WTC11 (cell line): ENCODE data around the gene YTHDF1. TPM values are rescaled to one million over a fixed set of nuclear protein-coding genes. Genes with fewer than 3 reads are reported as not detected.

Experiments used
- ATAC-seq: fragments of 200-7000 bp; cut with Tn5 transposase; 2 replicates; pipeline ENCODE4 v1.10.0; 2021; ENCODE audit warnings: mild to moderate bottlenecking, moderate library complexity
- CTCF ChIA-PET: fragments of 300-600 bp; sonication (Branson Sonifier 250); formaldehyde crosslinking; loops from one replicate; lab custom pipeline; 2021; ENCODE audit warnings: antibody characterized with exemption; lab: Charles Lee
- POLR2A ChIA-PET: fragments of 350-600 bp; sonication (Branson Sonifier 250); formaldehyde crosslinking; loops from one replicate; lab custom pipeline; 2021; ENCODE audit warnings: antibody characterized with exemption; lab: Charles Lee
- DNase-seq: peaks from one replicate; pipeline ENCODE4 v3.0.0; 2021; ENCODE audit warnings: low spot score
- H3K27ac Mint-ChIP-seq: 2 replicates; pipeline ENCODE4 v1.8.0; 2021; ENCODE audit warnings: mixed read lengths
- H3K27me3 Mint-ChIP-seq: 2 replicates; pipeline ENCODE4 v1.8.0; 2021; ENCODE audit warnings: low read depth, mild to moderate bottlenecking, moderate library complexity, mixed read lengths
- H3K36me3 Mint-ChIP-seq: 2 replicates; pipeline ENCODE4 v1.8.0; 2021; ENCODE audit warnings: mixed read lengths
- H3K4me1 Mint-ChIP-seq: 2 replicates; pipeline ENCODE4 v1.8.0; 2022; ENCODE audit warnings: mixed read lengths
- H3K4me3 Mint-ChIP-seq: 2 replicates; pipeline ENCODE4 v1.8.0; 2021; ENCODE audit warnings: mild to moderate bottlenecking, moderate library complexity, mixed read lengths
- H3K9me3 Mint-ChIP-seq: 2 replicates; pipeline ENCODE4 v1.8.0; 2021; ENCODE audit warnings: mixed read lengths
- SP1 ChIP-seq: sonication (generic); formaldehyde crosslinking; conservative IDR thresholded peaks from 2 replicates; pipeline ENCODE4 v1.8.1; 2022; ENCODE audit warnings: missing genetic modification reagents
- TEAD4 ChIP-seq: sonication (generic); formaldehyde crosslinking; IDR thresholded peaks from 2 replicates; pipeline ENCODE4 v1.8.0; 2022; ENCODE audit warnings: mild to moderate bottlenecking, missing genetic modification reagents
- ZNF232 ChIP-seq: sonication (generic); formaldehyde crosslinking; IDR thresholded peaks from 2 replicates; pipeline ENCODE4 v1.8.0; 2022; ENCODE audit warnings: mild to moderate bottlenecking, missing genetic modification reagents
- ZNF317 ChIP-seq: sonication (generic); formaldehyde crosslinking; IDR thresholded peaks from 2 replicates; pipeline ENCODE4 v1.8.1; 2023; ENCODE audit warnings: low read depth, mild to moderate bottlenecking, moderate library complexity, missing genetic modification reagents, borderline replicate concordance
- ZNF423 ChIP-seq: fragments of 250-450 bp; sonication (Bioruptor Pico); IDR thresholded peaks from 2 replicates; pipeline ENCODE4 v2.1.2; 2022; ENCODE audit warnings: mild to moderate bottlenecking, moderate library complexity
- total RNA-seq: library from RNA; stranded (reverse); gene quantifications from 3 replicates; pipeline ENCODE4 v1.2.3, GENCODE V29; 2021
- TF ChIP-seq, protein P1 (sequence below): sonication (generic); formaldehyde crosslinking; IDR thresholded peaks from 2 replicates; pipeline ENCODE4 v1.8.0; 2022; ENCODE audit warnings: mild to moderate bottlenecking, missing genetic modification reagents
- TF ChIP-seq, protein P2 (sequence below): fragments of 250-450 bp; sonication (Bioruptor Pico); conservative IDR thresholded peaks from 2 replicates; pipeline ENCODE4 v1.9.0; 2021; ENCODE audit warnings: mild to moderate bottlenecking
- TF ChIP-seq, protein P3 (sequence below): sonication (generic); formaldehyde crosslinking; IDR thresholded peaks from 2 replicates; pipeline ENCODE4 v1.8.1; 2022; ENCODE audit warnings: mild to moderate bottlenecking, moderate library complexity, missing genetic modification reagents
- TF ChIP-seq, protein P4 (sequence below): sonication (generic); formaldehyde crosslinking; IDR thresholded peaks from 2 replicates; pipeline ENCODE4 v1.8.1; 2023; ENCODE audit warnings: mild to moderate bottlenecking, moderate library complexity, missing genetic modification reagents
- TF ChIP-seq, protein P5 (sequence below): fragments of 250-450 bp; sonication (Bioruptor Pico); IDR thresholded peaks from 2 replicates; pipeline ENCODE4 v1.9.0; 2021; ENCODE audit warnings: mild to moderate bottlenecking
- TF ChIP-seq, protein P6 (sequence below): sonication (generic); formaldehyde crosslinking; IDR thresholded peaks from 2 replicates; pipeline ENCODE4 v1.8.1; 2022; ENCODE audit warnings: missing genetic modification reagents, borderline replicate concordance

Gene YTHDF1
- total RNA-seq, 1 experiment from 2014 or later: 61.3 TPM

DNA sequence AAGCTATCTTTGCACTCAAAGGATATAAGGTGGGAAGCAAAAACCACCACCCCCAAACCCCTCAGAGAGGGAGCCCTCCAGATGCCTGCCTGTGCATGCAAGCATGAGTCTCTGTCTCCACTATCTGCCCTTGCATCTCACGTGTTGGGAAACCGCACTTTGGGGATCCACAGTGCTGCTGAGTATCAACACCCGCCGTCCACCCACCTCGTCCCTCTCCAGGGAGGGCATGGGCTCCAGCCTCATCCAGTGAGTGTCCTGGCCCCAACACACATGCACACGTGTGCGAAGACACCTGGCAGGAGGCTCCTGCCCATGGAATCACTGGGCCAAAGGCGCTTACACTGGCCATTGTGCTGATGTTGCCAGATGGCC, 3.5 kb upstream of the YTHDF1 start:
- TF ChIP-seq ZNF232 (no peak), TEAD4 (CRISPR knock-in tag) (no peak), SP1 (CRISPR knock-in tag) (no peak)
- TF ChIP-seq, protein P1, sequence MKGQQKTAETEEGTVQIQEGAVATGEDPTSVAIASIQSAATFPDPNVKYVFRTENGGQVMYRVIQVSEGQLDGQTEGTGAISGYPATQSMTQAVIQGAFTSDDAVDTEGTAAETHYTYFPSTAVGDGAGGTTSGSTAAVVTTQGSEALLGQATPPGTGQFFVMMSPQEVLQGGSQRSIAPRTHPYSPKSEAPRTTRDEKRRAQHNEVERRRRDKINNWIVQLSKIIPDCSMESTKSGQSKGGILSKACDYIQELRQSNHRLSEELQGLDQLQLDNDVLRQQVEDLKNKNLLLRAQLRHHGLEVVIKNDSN: no peak
- TF ChIP-seq, protein P2, sequence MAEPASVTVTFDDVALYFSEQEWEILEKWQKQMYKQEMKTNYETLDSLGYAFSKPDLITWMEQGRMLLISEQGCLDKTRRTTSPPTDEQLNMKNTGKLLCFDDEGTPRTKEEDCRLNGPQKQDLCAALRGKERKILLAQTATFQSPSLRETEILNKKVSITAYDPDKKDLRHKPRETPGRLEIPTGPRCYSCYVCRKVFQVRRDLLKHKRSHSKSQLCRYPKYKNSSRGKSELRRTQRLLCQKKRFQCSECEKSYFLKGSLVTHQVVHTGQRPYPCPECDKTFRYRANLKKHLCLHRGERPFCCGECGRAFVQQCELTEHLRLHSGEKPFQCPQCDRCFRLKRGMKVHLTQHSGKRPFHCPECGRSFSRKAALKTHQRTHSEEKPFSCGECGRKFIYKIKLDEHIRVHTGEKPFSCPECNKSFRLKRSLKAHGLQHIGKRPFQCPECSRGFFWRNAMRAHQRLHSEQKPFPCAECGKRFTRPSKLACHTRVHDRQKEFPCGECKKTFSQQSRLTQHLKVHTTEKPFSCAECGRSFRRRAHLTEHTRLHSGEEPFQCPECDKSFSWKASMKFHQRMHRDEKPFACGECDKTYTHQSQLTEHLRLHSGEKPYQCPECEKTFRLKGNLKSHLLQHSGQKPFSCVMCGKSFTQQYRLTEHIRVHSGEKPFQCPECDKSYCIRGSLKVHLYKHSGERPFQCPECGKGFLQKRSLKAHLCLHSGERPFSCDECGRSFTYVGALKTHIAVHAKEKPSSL: no peak
- DNase-seq (no peak), ATAC-seq (no peak)
- Mint-ChIP-seq H3K36me3 (peaks cover 7% of the 10 kb centered on the region; the same call in 1 of the 2 replicates), H3K9me3 (no peaks in the 10 kb centered on the region), H3K4me3 (no peak overlapping the region), H3K27me3 (peaks cover 4% of the 10 kb centered on the region; the same call in 1 of the 2 replicates), H3K4me1 (peaks cover 15% of the 10 kb centered on the region), H3K27ac (no peak overlapping the region)
- POLR2A ChIA-PET: no interaction called here
- CTCF ChIA-PET: interaction anchor here (0.6 to 2.7 kb wide), 3 partner anchors 11 to 148 kb away, joined by 3 to 10 read pairs (median 3); no protein-coding TSS in a partner anchor

DNA sequence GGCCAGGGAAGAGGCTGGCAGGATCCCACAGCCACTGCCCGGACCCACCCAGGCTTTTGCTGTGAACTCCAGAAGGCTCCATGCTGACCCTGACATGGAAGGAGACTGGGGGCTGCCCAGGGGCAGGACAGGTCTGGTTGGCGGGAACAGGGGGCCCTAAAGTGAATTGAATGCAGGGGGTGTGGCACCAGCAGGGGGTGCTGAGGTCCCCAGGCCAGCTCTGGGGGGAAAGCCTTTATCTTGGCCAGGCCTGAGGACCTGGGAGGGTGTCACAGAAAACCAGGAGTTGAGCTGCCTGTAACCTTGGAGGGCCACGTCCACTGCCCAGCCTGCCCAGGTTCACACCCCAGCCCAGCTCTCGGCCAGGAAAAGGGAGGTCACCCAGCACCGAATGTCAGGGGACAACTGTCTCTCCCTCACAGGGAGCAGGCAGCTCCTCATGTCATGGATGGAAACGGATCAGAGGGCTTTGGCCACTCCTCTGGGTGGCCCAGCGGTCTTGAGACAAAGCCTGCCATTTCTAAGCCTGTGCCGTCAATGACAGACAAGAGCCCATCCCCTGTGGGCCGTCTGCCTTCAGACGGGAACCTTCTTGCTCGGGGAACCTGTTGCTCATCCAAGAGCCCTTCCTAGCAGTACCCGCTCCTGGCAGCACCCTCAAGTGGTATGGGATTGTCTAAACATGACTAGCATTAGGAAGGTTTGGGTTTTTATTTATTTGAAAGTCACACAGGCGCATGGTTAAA, 2.9 kb upstream of the YTHDF1 start:
- ATAC-seq: no peak
- H3K27me3 Mint-ChIP-seq: peaks cover 4% of the 10 kb centered on the region; the same call in 1 of the 2 replicates
- TF ChIP-seq ZNF317 (CRISPR knock-in tag): no peak
- TF ChIP-seq, all 79 proteins: peak for 0
- ChIA-PET CTCF (interaction anchor here (0.6 to 2.7 kb wide), 3 partner anchors 12 to 147 kb away, joined by 3 to 10 read pairs (median 3); no protein-coding TSS in a partner anchor), POLR2A (no interaction called here)
- Mint-ChIP-seq H3K36me3 (peaks cover 12% of the 10 kb centered on the region), H3K27ac (no peak overlapping the region), H3K4me1 (peaks cover 21% of the 10 kb centered on the region), H3K4me3 (no peak overlapping the region), H3K9me3 (no peaks in the 10 kb centered on the region)
- no peak for DNase-seq

DNA sequence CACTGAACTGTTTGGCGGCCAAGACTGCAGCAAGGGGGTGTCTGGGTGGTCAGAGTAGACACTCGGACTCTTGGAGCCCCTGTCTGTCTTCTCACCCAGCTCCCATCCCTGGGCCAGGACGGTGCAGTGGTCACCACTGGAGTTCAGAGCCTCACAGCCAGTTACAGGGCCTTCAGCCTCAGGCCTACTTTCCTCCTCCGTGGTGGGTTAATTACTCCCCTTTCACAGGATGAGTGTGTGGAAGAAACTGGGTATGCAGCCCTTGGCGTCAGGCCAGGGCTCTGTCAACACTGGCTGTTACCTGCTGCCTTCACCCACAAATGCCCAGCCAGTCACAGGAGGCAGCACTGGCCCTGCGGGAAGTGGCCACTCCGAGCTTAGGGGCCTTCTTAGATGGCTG, 1.8 kb upstream of the YTHDF1 start:
- POLR2A ChIA-PET: interaction anchor here (1.0 kb wide), 1 partner anchor 19 kb away, joined by 3 read pairs; no protein-coding TSS in a partner anchor
- H3K27me3 Mint-ChIP-seq: peaks cover 4% of the 10 kb centered on the region; the same call in 1 of the 2 replicates
- no peak overlapping the region for H3K4me3 Mint-ChIP-seq
- TF ChIP-seq, protein P3, sequence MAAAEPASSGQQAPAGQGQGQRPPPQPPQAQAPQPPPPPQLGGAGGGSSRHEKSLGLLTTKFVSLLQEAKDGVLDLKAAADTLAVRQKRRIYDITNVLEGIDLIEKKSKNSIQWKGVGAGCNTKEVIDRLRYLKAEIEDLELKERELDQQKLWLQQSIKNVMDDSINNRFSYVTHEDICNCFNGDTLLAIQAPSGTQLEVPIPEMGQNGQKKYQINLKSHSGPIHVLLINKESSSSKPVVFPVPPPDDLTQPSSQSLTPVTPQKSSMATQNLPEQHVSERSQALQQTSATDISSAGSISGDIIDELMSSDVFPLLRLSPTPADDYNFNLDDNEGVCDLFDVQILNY: no peak
- TF ChIP-seq ZNF317 (CRISPR knock-in tag) (no peak), ZNF423 (CRISPR knock-in tag) (no peak)
- TF ChIP-seq, protein P4, sequence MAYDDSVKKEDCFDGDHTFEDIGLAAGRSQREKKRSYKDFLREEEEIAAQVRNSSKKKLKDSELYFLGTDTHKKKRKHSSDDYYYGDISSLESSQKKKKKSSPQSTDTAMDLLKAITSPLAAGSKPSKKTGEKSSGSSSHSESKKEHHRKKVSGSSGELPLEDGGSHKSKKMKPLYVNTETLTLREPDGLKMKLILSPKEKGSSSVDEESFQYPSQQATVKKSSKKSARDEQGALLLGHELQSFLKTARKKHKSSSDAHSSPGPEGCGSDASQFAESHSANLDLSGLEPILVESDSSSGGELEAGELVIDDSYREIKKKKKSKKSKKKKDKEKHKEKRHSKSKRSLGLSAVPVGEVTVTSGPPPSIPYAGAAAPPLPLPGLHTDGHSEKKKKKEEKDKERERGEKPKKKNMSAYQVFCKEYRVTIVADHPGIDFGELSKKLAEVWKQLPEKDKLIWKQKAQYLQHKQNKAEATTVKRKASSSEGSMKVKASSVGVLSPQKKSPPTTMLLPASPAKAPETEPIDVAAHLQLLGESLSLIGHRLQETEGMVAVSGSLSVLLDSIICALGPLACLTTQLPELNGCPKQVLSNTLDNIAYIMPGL (CRISPR knock-in tag): no peak
- TF ChIP-seq, protein P5, sequence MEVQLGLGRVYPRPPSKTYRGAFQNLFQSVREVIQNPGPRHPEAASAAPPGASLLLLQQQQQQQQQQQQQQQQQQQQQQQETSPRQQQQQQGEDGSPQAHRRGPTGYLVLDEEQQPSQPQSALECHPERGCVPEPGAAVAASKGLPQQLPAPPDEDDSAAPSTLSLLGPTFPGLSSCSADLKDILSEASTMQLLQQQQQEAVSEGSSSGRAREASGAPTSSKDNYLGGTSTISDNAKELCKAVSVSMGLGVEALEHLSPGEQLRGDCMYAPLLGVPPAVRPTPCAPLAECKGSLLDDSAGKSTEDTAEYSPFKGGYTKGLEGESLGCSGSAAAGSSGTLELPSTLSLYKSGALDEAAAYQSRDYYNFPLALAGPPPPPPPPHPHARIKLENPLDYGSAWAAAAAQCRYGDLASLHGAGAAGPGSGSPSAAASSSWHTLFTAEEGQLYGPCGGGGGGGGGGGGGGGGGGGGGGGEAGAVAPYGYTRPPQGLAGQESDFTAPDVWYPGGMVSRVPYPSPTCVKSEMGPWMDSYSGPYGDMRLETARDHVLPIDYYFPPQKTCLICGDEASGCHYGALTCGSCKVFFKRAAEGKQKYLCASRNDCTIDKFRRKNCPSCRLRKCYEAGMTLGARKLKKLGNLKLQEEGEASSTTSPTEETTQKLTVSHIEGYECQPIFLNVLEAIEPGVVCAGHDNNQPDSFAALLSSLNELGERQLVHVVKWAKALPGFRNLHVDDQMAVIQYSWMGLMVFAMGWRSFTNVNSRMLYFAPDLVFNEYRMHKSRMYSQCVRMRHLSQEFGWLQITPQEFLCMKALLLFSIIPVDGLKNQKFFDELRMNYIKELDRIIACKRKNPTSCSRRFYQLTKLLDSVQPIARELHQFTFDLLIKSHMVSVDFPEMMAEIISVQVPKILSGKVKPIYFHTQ: no peak
- TF ChIP-seq, protein P6, sequence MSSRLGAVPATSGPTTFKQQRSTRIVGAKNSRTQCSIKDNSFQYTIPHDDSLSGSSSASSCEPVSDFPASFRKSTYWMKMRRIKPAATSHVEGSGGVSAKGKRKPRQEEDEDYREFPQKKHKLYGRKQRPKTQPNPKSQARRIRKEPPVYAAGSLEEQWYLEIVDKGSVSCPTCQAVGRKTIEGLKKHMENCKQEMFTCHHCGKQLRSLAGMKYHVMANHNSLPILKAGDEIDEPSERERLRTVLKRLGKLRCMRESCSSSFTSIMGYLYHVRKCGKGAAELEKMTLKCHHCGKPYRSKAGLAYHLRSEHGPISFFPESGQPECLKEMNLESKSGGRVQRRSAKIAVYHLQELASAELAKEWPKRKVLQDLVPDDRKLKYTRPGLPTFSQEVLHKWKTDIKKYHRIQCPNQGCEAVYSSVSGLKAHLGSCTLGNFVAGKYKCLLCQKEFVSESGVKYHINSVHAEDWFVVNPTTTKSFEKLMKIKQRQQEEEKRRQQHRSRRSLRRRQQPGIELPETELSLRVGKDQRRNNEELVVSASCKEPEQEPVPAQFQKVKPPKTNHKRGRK (CRISPR knock-in tag): no peak
- peaks cover 25% of the 10 kb centered on the region for H3K4me1 Mint-ChIP-seq
- H3K27ac Mint-ChIP-seq: no peak overlapping the region
- no peaks in the 10 kb centered on the region for H3K9me3 Mint-ChIP-seq
- CTCF ChIA-PET: interaction anchor here (0.9 to 2.7 kb wide), 3 partner anchors 13 to 162 kb away, joined by 3 to 10 read pairs (median 3); no protein-coding TSS in a partner anchor
- ATAC-seq (no peak), DNase-seq (no peak)
- H3K36me3 Mint-ChIP-seq: peaks cover 22% of the 10 kb centered on the region
